DND-41 (cell line): Measurements from ENCODE around the gene JPH3.

ENCODE experiments used
- ATAC-seq: fragments of 200-7000 bp; cut with Tn5 transposase; 3 replicates; pipeline ENCODE4 v1.9.1; 2021; ENCODE audit warnings: low read depth; ENCODE audit not compliant: insufficient read depth
- DNase-seq: peaks from one replicate; pipeline ENCODE4 v3.0.0-alpha.2; 2020
- H2AFZ ChIP-seq: 2 replicates; pipeline ENCODE4 v1.6.0; 2012; ENCODE audit warnings: low read depth, low read length
- H3K27ac ChIP-seq: 2 replicates; pipeline ENCODE4 v1.5.1; 2012; ENCODE audit warnings: low read length, inconsistent platforms
- H3K27me3 ChIP-seq: fragments of 200-600 bp; sonication (generic); 2 replicates; pipeline ENCODE4 v1.6.0; 2012; ENCODE audit warnings: low read length, mild to moderate bottlenecking, inconsistent platforms; ENCODE audit not compliant: insufficient read depth, poor library complexity
- H3K36me3 ChIP-seq: 2 replicates; pipeline ENCODE4 v1.5.1; 2012; ENCODE audit warnings: low read length, inconsistent platforms; ENCODE audit not compliant: insufficient read depth
- H3K4me1 ChIP-seq: 2 replicates; pipeline ENCODE4 v1.5.1; 2012; ENCODE audit warnings: mild to moderate bottlenecking, low read length; ENCODE audit not compliant: insufficient read depth
- H3K4me2 ChIP-seq: 2 replicates; pipeline ENCODE4 v1.6.0; 2012; ENCODE audit warnings: mild to moderate bottlenecking, moderate library complexity, low read length, inconsistent platforms; ENCODE audit not compliant: insufficient read depth
- H3K4me3 ChIP-seq, 2 experiments: fragments of 200-600 bp in 1 of 2; shearing (Covaris generic) in 1 of 2; 2 replicates each; pipeline ENCODE4 v1.5.1; 2012 to 2016; ENCODE audit warnings: inconsistent platforms in 2 of 2, low read length in 2 of 2, mild to moderate bottlenecking in 2 of 2, low read depth in 1 of 2, moderate library complexity in 1 of 2
- H3K79me2 ChIP-seq: 2 replicates; pipeline ENCODE4 v1.6.0; 2012; ENCODE audit warnings: low read length, inconsistent platforms; ENCODE audit not compliant: insufficient read depth
- H3K9ac ChIP-seq: 2 replicates; pipeline ENCODE4 v1.6.0; 2012; ENCODE audit warnings: low read depth, mild to moderate bottlenecking, inconsistent platforms, low read length, moderate library complexity
- H3K9me3 ChIP-seq: 2 replicates; pipeline ENCODE4 v1.5.1; 2012; ENCODE audit warnings: low read length, moderate library complexity, mild to moderate bottlenecking, inconsistent platforms; ENCODE audit not compliant: insufficient read depth, severe bottlenecking
- H4K20me1 ChIP-seq: 2 replicates; pipeline ENCODE4 v1.6.0; 2012; ENCODE audit warnings: low read length; ENCODE audit not compliant: insufficient read depth
- CTCF ChIP-seq: IDR thresholded peaks from 2 replicates; pipeline ENCODE4 v1.5.1; 2012; ENCODE audit warnings: borderline replicate concordance, low read length, moderate library complexity, mild to moderate bottlenecking; ENCODE audit not compliant: poor library complexity, severe bottlenecking; ENCODE audit errors: extremely low read depth
- EZH2 ChIP-seq: IDR thresholded peaks from 3 replicates; pipeline ENCODE4 v1.6.1; 2012; ENCODE audit warnings: borderline replicate concordance, low read depth, mild to moderate bottlenecking, moderate library complexity, low read length, inconsistent platforms; ENCODE audit not compliant: severe bottlenecking

The JPH3 gene

GRCh38 chr16:87616556-87616955 is 14.2 kb downstream of the JPH3 start:
- H3K27me3 ChIP-seq: no peaks in the 10 kb centered on the region
- H3K27ac ChIP-seq: no peak overlapping the region
- ATAC-seq (no peak), DNase-seq (no peak)
- H3K4me3 ChIP-seq: no peak overlapping the region
- H3K79me2 ChIP-seq: no peaks in the 10 kb centered on the region
- no peaks in the 10 kb centered on the region for H3K36me3 ChIP-seq
- no peak overlapping the region for H2AFZ ChIP-seq
- TF ChIP-seq EZH2: no peak
- TF ChIP-seq CTCF: no peak
- H3K4me1 ChIP-seq: no peaks in the 10 kb centered on the region
- H3K4me2 ChIP-seq: no peak overlapping the region
- H3K9me3 ChIP-seq: no peaks in the 10 kb centered on the region
- no peaks in the 10 kb centered on the region; the same call in 1 of the 2 replicates for H4K20me1 ChIP-seq
- H3K9ac ChIP-seq: no peak overlapping the region

- DNase-seq: no peak
Measured at GRCh38 chr16:87618216-87618615, 15.9 kb downstream of the JPH3 start.

GRCh38 chr16:87619360-87620200 is 17.3 kb downstream of the JPH3 start:
- no peak overlapping the region for H3K27ac ChIP-seq
- no peaks in the 10 kb centered on the region for H3K4me1 ChIP-seq
- no peak overlapping the region for H3K9ac ChIP-seq
- no peaks in the 10 kb centered on the region for H3K36me3 ChIP-seq
- no peak for ATAC-seq
- H3K27me3 ChIP-seq: no peaks in the 10 kb centered on the region
- H3K4me2 ChIP-seq: no peak overlapping the region
- DNase-seq: no peak
- no peaks in the 10 kb centered on the region; the same call in 1 of the 2 replicates for H4K20me1 ChIP-seq
- H2AFZ ChIP-seq: no peak overlapping the region
- no peak overlapping the region for H3K4me3 ChIP-seq
- no peaks in the 10 kb centered on the region for H3K9me3 ChIP-seq
- no peaks in the 10 kb centered on the region for H3K79me2 ChIP-seq
- TF ChIP-seq EZH2: no peak
- TF ChIP-seq CTCF: no peak

More at GRCh38 chr16:87618216-87618615, 15.9 kb downstream of the JPH3 start:
- TF ChIP-seq CTCF (no peak), EZH2 (no peak)
- Histone ChIP-seq H3K27me3 (no peaks in the 10 kb centered on the region), H3K36me3 (no peaks in the 10 kb centered on the region), H3K9ac (no peak overlapping the region), H3K4me3 (no peak overlapping the region), H3K79me2 (no peaks in the 10 kb centered on the region), H3K27ac (no peak overlapping the region), H3K9me3 (no peaks in the 10 kb centered on the region), H3K4me2 (no peak overlapping the region), H2AFZ (no peak overlapping the region), H3K4me1 (no peaks in the 10 kb centered on the region), H4K20me1 (no peaks in the 10 kb centered on the region; the same call in 1 of the 2 replicates)
- ATAC-seq: no peak
